ENCODE results near the gene SAMD4A. TPM values are rescaled to one million over a fixed set of nuclear protein-coding genes. Genes with fewer than 3 reads are reported as not detected.

The SAMD4A gene
- polyA plus RNA-seq, 3 donors = 3.2 to 8.6 (median 4.2) TPM

- no peaks in the 10 kb centered on the region for H3K79me2 ChIP-seq (ENCODE audit: insufficient read depth, low read length)
- H3K27me3 ChIP-seq (ENCODE audit: control insufficient read depth in 2 of 2, insufficient read depth in 2 of 2, low read length in 2 of 2) = no peaks in the 10 kb centered on the region
- H3K9ac ChIP-seq (ENCODE audit: insufficient read depth, low read length, poor library complexity, severe bottlenecking) = no peak overlapping the region
- peaks cover 34 to 69% of the 10 kb centered on the region in 2 donors for H3K36me3 ChIP-seq (replicated peaks in 1 of 2; ENCODE audit: control insufficient read depth in 1 of 2, insufficient read depth in 2 of 2, low read length in 2 of 2)
- 100% methylated on average over 1 of the region's 1 CpG for WGBS (ENCODE audit: insufficient coverage)
- intact Hi-C loops (cut with micrococcal nuclease) = no loop called here
- no peaks in the 10 kb centered on the region for H3K9me3 ChIP-seq (replicated peaks in 1 of 2; ENCODE audit: control insufficient read depth in 1 of 2, insufficient read depth in 1 of 2, low read length in 2 of 2)
- no peak overlapping the region for H2AFZ ChIP-seq (ENCODE audit: insufficient read depth, low read depth, low read length, poor library complexity, severe bottlenecking)
- no peak for DNase-seq
- Mint-ChIP-seq H3K27me3 (ENCODE audit: low read depth in 3 of 3) (no peaks in the 10 kb centered on the region), H3K4me1 (peaks cover 9% of the 10 kb centered on the region), H3K27ac (no peak overlapping the region), H3K4me3 (peak overlapping the region in 1 of 2 donors; percentile 18), H3K9me3 (peaks cover 0 to 2% (median 0%) of the 10 kb centered on the region in 7 donors), H3K36me3 (peaks cover 63 to 76% of the 10 kb centered on the region in 2 donors)
- H3K4me2 ChIP-seq (replicated peaks; ENCODE audit: extremely low read depth, low read length, poor library complexity, severe bottlenecking) = no peak overlapping the region
- TF ChIP-seq CTCF (IDR thresholded peaks at IDR 0.05) = no peak
- no peak overlapping the region for H3K4me3 ChIP-seq (replicated peaks in 1 of 3; ENCODE audit: low read depth in 2 of 3, low read length in 3 of 3)
- H4K20me1 ChIP-seq (ENCODE audit: insufficient read depth, low read length) = peaks cover 34% of the 10 kb centered on the region
- H3K27ac ChIP-seq (ENCODE audit: low read depth in 1 of 2, low read length in 2 of 2) = no peak overlapping the region
- no peaks in the 10 kb centered on the region for H3K4me1 ChIP-seq (ENCODE audit: control insufficient read depth in 1 of 2, insufficient read depth in 2 of 2, low read length in 2 of 2)
Measured at GRCh38 chr14:54840798-54841197, 273.9 kb downstream of the SAMD4A start.

Other genes with a start within 250 kb of the SAMD4A start
- gene CDKN3, start 170.1 kb upstream of the SAMD4A start, polyA plus RNA-seq = 1 to 10 TPM in 1 of 3 donors, under 1 TPM in 2; 0.45 to 1.8 (median 0.65) TPM
- gene CNIH1, start 125.8 kb upstream of the SAMD4A start, polyA plus RNA-seq = 100 to 1,000 TPM; 109 to 162 (median 138) TPM
- gene GMFB, start 78.1 kb upstream of the SAMD4A start, polyA plus RNA-seq = 10 to 100 TPM; 10.8 to 41.1 (median 26.1) TPM
- 10 to 100 TPM in 2 of 3 donors, 1 to 10 TPM in 1; 5.8 to 19.4 (median 18.6) TPM for gene CGRRF1, start 57.2 kb upstream of the SAMD4A start, polyA plus RNA-seq